HEK293T (cell line): ENCODE measurements around the gene ASPA.

ENCODE experiments used
- CTCF ChIA-PET: fragments of 350-600 bp; formaldehyde crosslinking; extraction: SDS; loops from one replicate; lab custom pipeline; 2021; ENCODE audit warnings: antibody characterized with exemption, inconsistent platforms; lab: Yijun Ruan, JAX
- POLR2A ChIA-PET: fragments of 350-600 bp; formaldehyde crosslinking; extraction: SDS; loops from one replicate; lab custom pipeline; 2020; ENCODE audit warnings: antibody characterized with exemption, inconsistent platforms; lab: Yijun Ruan, JAX
- DNase-seq: peaks from one replicate; pipeline ENCODE4 v3.0.0; 2012; ENCODE audit warnings: mixed read lengths; ENCODE audit errors: extremely low spot score
- ARNT ChIP-seq: fragments of 450-650 bp; IDR thresholded peaks from 2 replicates; pipeline ENCODE4 v1.6.1; 2017; ENCODE audit warnings: mild to moderate bottlenecking
- BHLHE40 ChIP-seq: fragments of 450-650 bp; IDR thresholded peaks from 2 replicates; pipeline ENCODE4 v1.6.1; 2016; ENCODE audit warnings: mild to moderate bottlenecking, moderate library complexity, borderline replicate concordance
- CTBP1 ChIP-seq: fragments of 450-650 bp; IDR thresholded peaks from 2 replicates; pipeline ENCODE4 v1.6.1; 2016; ENCODE audit warnings: borderline replicate concordance
- ELF4 ChIP-seq: fragments of 450-650 bp; IDR thresholded peaks from 2 replicates; pipeline ENCODE4 v1.6.1; 2017; ENCODE audit warnings: antibody characterized with exemption
- FOXA1 ChIP-seq: fragments of 450-650 bp; IDR thresholded peaks from 2 replicates; pipeline ENCODE4 v1.6.1; 2016; ENCODE audit warnings: mild to moderate bottlenecking
- FOXK2 ChIP-seq: fragments of 450-650 bp; IDR thresholded peaks from 2 replicates; pipeline ENCODE4 v1.6.1; 2016; ENCODE audit warnings: mild to moderate bottlenecking
- FOXM1 ChIP-seq: fragments of 450-650 bp; IDR thresholded peaks from 2 replicates; pipeline ENCODE4 v1.6.1; 2017; ENCODE audit warnings: mild to moderate bottlenecking, borderline replicate concordance
- HDGF ChIP-seq: fragments of 450-650 bp; IDR thresholded peaks from 2 replicates; pipeline ENCODE4 v1.6.1; 2017; ENCODE audit warnings: antibody characterized with exemption, borderline replicate concordance
- L3MBTL2 ChIP-seq: fragments of 450-650 bp; conservative IDR thresholded peaks from 2 replicates; pipeline ENCODE4 v1.6.1; 2016; ENCODE audit warnings: mild to moderate bottlenecking
- LEF1 ChIP-seq: fragments of 450-650 bp; IDR thresholded peaks from 2 replicates; pipeline ENCODE4 v1.6.1; 2017; ENCODE audit warnings: mild to moderate bottlenecking, borderline replicate concordance
- NFRKB ChIP-seq: fragments of 450-650 bp; IDR thresholded peaks from 2 replicates; pipeline ENCODE4 v1.6.1; 2016; ENCODE audit warnings: mild to moderate bottlenecking, moderate library complexity
- PKNOX1 ChIP-seq: fragments of 450-650 bp; IDR thresholded peaks from 2 replicates; pipeline ENCODE4 v1.6.1; 2016
- SP1 ChIP-seq: fragments of 450-650 bp; IDR thresholded peaks from 2 replicates; pipeline ENCODE4 v1.6.1; 2017
- SUZ12 ChIP-seq: fragments of 450-650 bp; IDR thresholded peaks from 2 replicates; pipeline ENCODE4 v1.6.1; 2016; ENCODE audit warnings: mild to moderate bottlenecking
- TARDBP ChIP-seq: fragments of 450-650 bp; IDR thresholded peaks from 2 replicates; pipeline ENCODE4 v1.6.1; 2016
- ZNF384 ChIP-seq: fragments of 450-650 bp; IDR thresholded peaks from 2 replicates; pipeline ENCODE4 v1.6.1; 2016

ASPA gene

GRCh38 chr17:3479988-3480387, 4.2 kb downstream of the ASPA start:
- ChIA-PET POLR2A (no interaction called here), CTCF (no interaction called here)
- DNase-seq, result no peak
- TF ChIP-seq ARNT (no peak), CTBP1 (no peak), HDGF (no peak), SUZ12 (no peak), FOXA1 (no peak), NFRKB (no peak), TARDBP (no peak), ELF4 (no peak), FOXK2 (no peak), SP1 (no peak), PKNOX1 (no peak), L3MBTL2 (no peak), ZNF384 (no peak), FOXM1 (no peak), LEF1 (no peak), BHLHE40 (no peak)

- TF ChIP-seq NFRKB (no peak), SUZ12 (no peak), SP1 (no peak), ELF4 (no peak), LEF1 (no peak), ZNF384 (no peak), FOXK2 (no peak), PKNOX1 (no peak), BHLHE40 (no peak), L3MBTL2 (no peak), ARNT (no peak), HDGF (no peak), FOXM1 (no peak), TARDBP (no peak), FOXA1 (no peak), CTBP1 (no peak)
- ChIA-PET POLR2A (no interaction called here), CTCF (no interaction called here)
- DNase-seq, result no peak
These were observed 7.1 kb downstream of the ASPA start for GRCh38 chr17:3482852-3483251.

DNA sequence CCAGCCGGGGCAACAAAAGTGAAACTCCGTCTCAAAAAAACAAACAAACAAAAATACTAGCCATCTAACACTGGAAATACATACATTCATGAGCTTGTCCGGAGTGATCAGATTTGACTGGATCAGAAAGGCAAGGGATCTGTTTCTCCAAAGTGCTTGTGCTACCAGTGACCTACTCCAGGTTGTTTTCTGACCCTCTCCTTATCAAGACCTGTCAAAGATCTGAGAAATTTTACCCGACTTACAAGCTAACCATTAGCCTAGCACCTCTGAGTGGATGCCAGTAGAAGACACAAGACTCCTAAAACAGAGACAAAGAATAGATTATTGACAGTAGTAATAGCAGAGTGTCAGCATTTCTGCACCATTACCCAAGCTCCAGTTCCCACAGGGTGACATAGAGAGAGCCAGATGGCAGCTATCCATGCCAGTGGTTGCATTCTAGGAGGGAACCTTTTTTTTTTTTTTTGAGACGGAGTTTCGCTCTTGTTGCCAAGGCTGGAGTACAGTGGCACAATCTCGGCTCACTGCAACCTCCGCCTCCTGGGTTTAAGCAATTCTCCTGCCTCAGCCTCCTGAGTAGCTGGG, 9.8 kb downstream of the ASPA start:
- POLR2A ChIA-PET, result no interaction called here
- DNase-seq, result no peak
- CTCF ChIA-PET, result interaction anchor here (0.6 kb wide), 1 partner anchor 216 kb away, joined by 3 read pairs; no protein-coding TSS in a partner anchor
- TF ChIP-seq TARDBP (no peak), SUZ12 (no peak), FOXK2 (no peak), NFRKB (no peak), L3MBTL2 (no peak)

- no peak for DNase-seq
- TF ChIP-seq SP1 (no peak), PKNOX1 (no peak), BHLHE40 (no peak), LEF1 (no peak), NFRKB (no peak), SUZ12 (no peak), L3MBTL2 (no peak), TARDBP (no peak), FOXA1 (no peak), FOXM1 (no peak), HDGF (no peak), CTBP1 (no peak), ZNF384 (no peak), FOXK2 (no peak), ARNT (no peak)
- POLR2A ChIA-PET, result no interaction called here
- CTCF ChIA-PET, result no interaction called here
These were observed 21.3 kb downstream of the ASPA start for GRCh38 chr17:3497101-3497500.

GRCh38 chr17:3501344-3501743, 25.5 kb downstream of the ASPA start:
- TF ChIP-seq NFRKB (no peak), PKNOX1 (no peak), BHLHE40 (no peak), ELF4 (no peak), ZNF384 (no peak)
- POLR2A ChIA-PET, result no interaction called here
- DNase-seq, result no peak
- CTCF ChIA-PET, result no interaction called here

- no peak for DNase-seq
- ChIA-PET CTCF (no interaction called here), POLR2A (no interaction called here)
- TF ChIP-seq ZNF384, result no peak
- no peak for TF ChIP-seq SP1
- TF ChIP-seq CTBP1, result no peak
- TF ChIP-seq NFRKB, result no peak
- no peak for TF ChIP-seq FOXM1
- no peak for TF ChIP-seq ARNT
- TF ChIP-seq HDGF, result no peak
- TF ChIP-seq PKNOX1, result no peak
- TF ChIP-seq TARDBP, result no peak
- no peak for TF ChIP-seq FOXK2
- no peak for TF ChIP-seq ELF4
- TF ChIP-seq FOXA1, result no peak
- TF ChIP-seq LEF1, result no peak
- no peak for TF ChIP-seq BHLHE40
- TF ChIP-seq L3MBTL2, result no peak
- TF ChIP-seq SUZ12, result no peak
These were observed 26.7 kb downstream of the ASPA start for GRCh38 chr17:3502466-3502865.
